Astrocyte (in vitro differentiated cells and primary cell): ENCODE measurements around the gene CACNA1F. TPM values are rescaled to one million over a fixed set of nuclear protein-coding genes. Genes with fewer than 3 reads are reported as not detected.
A peak's percentile ranks its signal among the peaks of the same experiment; 100 is the strongest.
"Not testable (repeated sequence)": the region's sequence is repeated elsewhere in the genome, so short reads cannot be mapped to it uniquely, and the experiment has no call there.

Experiments
- DNase-seq: peaks from one replicate; pipeline ENCODE4 v3.0.0-alpha.2; 2010; ENCODE audit warnings: low read depth
- FAIRE-seq: peaks from 2 replicates; lab custom pipeline; 2011; peaks lifted over from hg19 to GRCh38; lab: Jason Lieb, UNC
- H2AFZ ChIP-seq: 2 replicates; pipeline ENCODE4 v1.6.0; 2012; ENCODE audit warnings: low read depth, low read length, inconsistent platforms
- H3K27ac ChIP-seq: 2 replicates; pipeline ENCODE4 v1.5.1; 2011; ENCODE audit warnings: low read depth, low read length, inconsistent platforms
- H3K27me3 ChIP-seq: 2 replicates; pipeline ENCODE4 v1.6.0; 2011; ENCODE audit warnings: low read length, inconsistent platforms; ENCODE audit not compliant: insufficient read depth
- H3K36me3 ChIP-seq: 2 replicates; pipeline ENCODE4 v1.5.1; 2011; ENCODE audit warnings: low read length, inconsistent platforms; ENCODE audit not compliant: insufficient read depth
- H3K4me1 ChIP-seq: 2 replicates; pipeline ENCODE4 v1.5.1; 2011; ENCODE audit warnings: low read length, inconsistent platforms; ENCODE audit not compliant: insufficient read depth
- H3K4me2 ChIP-seq: 2 replicates; pipeline ENCODE4 v1.6.0; 2012; ENCODE audit warnings: low read length, inconsistent platforms
- H3K4me3 ChIP-seq: 2 replicates; pipeline ENCODE4 v1.5.1; 2011; ENCODE audit warnings: low read depth, mild to moderate bottlenecking, low read length, inconsistent platforms; ENCODE audit not compliant: insufficient read depth
- H3K79me2 ChIP-seq: 2 replicates; pipeline ENCODE4 v1.6.0; 2012; ENCODE audit warnings: mild to moderate bottlenecking, low read length, inconsistent platforms; ENCODE audit not compliant: insufficient read depth
- H3K9ac ChIP-seq: 2 replicates; pipeline ENCODE4 v1.6.0; 2012; ENCODE audit warnings: mild to moderate bottlenecking, low read length, inconsistent platforms
- H3K9me3 ChIP-seq: 2 replicates; pipeline ENCODE4 v1.5.1; 2012; ENCODE audit warnings: low read depth, mild to moderate bottlenecking, low read length, inconsistent platforms; ENCODE audit not compliant: insufficient read depth
- H4K20me1 ChIP-seq: 2 replicates; pipeline ENCODE4 v1.6.0; 2012; ENCODE audit warnings: low read length, inconsistent platforms; ENCODE audit not compliant: insufficient read depth
- H3K27ac Mint-ChIP-seq: one replicate; pipeline ENCODE4 v1.8.0; 2021; ENCODE audit warnings: mild to moderate bottlenecking, mixed read lengths; ENCODE audit not compliant: unreplicated experiment
- H3K27me3 Mint-ChIP-seq: one replicate; pipeline ENCODE4 v1.8.0; 2021; ENCODE audit warnings: low read depth, mixed read lengths; ENCODE audit not compliant: unreplicated experiment
- H3K36me3 Mint-ChIP-seq: one replicate; pipeline ENCODE4 v1.8.0; 2021; ENCODE audit warnings: low read depth, mixed read lengths; ENCODE audit not compliant: unreplicated experiment
- H3K4me1 Mint-ChIP-seq: one replicate; pipeline ENCODE4 v1.8.0; 2021; ENCODE audit warnings: low read depth, mixed read lengths; ENCODE audit not compliant: unreplicated experiment
- H3K4me3 Mint-ChIP-seq: one replicate; pipeline ENCODE4 v1.8.0; 2021; ENCODE audit warnings: mild to moderate bottlenecking, moderate library complexity, mixed read lengths; ENCODE audit not compliant: unreplicated experiment
- H3K9me3 Mint-ChIP-seq: one replicate; pipeline ENCODE4 v1.8.0; 2021; ENCODE audit warnings: mild to moderate bottlenecking, mixed read lengths; ENCODE audit not compliant: unreplicated experiment
- CTCF ChIP-seq: IDR thresholded peaks from 2 replicates; pipeline ENCODE4 v1.5.1; 2011; ENCODE audit warnings: low read depth, mild to moderate bottlenecking, inconsistent platforms, low read length, moderate library complexity; ENCODE audit not compliant: insufficient read depth
- EZH2 ChIP-seq: IDR thresholded peaks from 2 replicates; pipeline ENCODE4 v1.6.1; 2012; ENCODE audit warnings: mild to moderate bottlenecking, low read length, inconsistent platforms; ENCODE audit not compliant: insufficient read depth
- total RNA-seq: library from RNA; stranded (reverse); gene quantifications from 2 replicates; pipeline ENCODE4 v1.2.1, GENCODE V29; 2021

CACNA1F gene
- total RNA-seq, 1 donor from 2014 or later, result not detected

GRCh38 chrX:49174723-49175122 is 58.4 kb downstream of the CACNA1F start:
- Histone ChIP-seq H3K9ac (no peak overlapping the region), H3K4me2 (no peak overlapping the region), H3K27ac (no peak overlapping the region), H3K79me2 (peaks cover 22% of the 10 kb centered on the region), H3K27me3 (no peaks in the 10 kb centered on the region), H3K4me3 (no peak overlapping the region), H3K36me3 (no peaks in the 10 kb centered on the region), H4K20me1 (peaks cover 9% of the 10 kb centered on the region), H3K9me3 (no peaks in the 10 kb centered on the region), H2AFZ (no peak overlapping the region), H3K4me1 (peaks cover 6% of the 10 kb centered on the region)
- Mint-ChIP-seq H3K4me1 (no peaks in the 10 kb centered on the region), H3K27ac (peak overlapping the region; percentile 18), H3K36me3 (peaks cover 7% of the 10 kb centered on the region), H3K4me3 (no peak overlapping the region), H3K9me3 (no peaks in the 10 kb centered on the region), H3K27me3 (no peaks in the 10 kb centered on the region)
- no peak for DNase-seq
- no peak for FAIRE-seq
- TF ChIP-seq EZH2, result no peak
- no peak for TF ChIP-seq CTCF

- not testable (repeated sequence) for H3K9me3 ChIP-seq, H2AFZ ChIP-seq, H3K27ac ChIP-seq, H3K4me1 ChIP-seq, H3K4me1 Mint-ChIP-seq, H3K9ac ChIP-seq, DNase-seq, H4K20me1 ChIP-seq, H3K27me3 ChIP-seq, H3K27ac Mint-ChIP-seq, H3K9me3 Mint-ChIP-seq, H3K36me3 Mint-ChIP-seq, H3K27me3 Mint-ChIP-seq, FAIRE-seq, H3K36me3 ChIP-seq
- H3K4me3 Mint-ChIP-seq, result peak overlapping the region; percentile 84
- Histone ChIP-seq H3K4me3 (peak overlapping the region; percentile 75), H3K79me2 (peaks cover 22% of the 10 kb centered on the region), H3K4me2 (peak overlapping the region; percentile 88)
These were observed 59.6 kb downstream of the CACNA1F start for GRCh38 chrX:49173544-49173943.

- TF ChIP-seq EZH2 (no peak), CTCF (no peak)
- Histone ChIP-seq H3K27me3 (no peaks in the 10 kb centered on the region), H2AFZ (peak overlapping the region; percentile 54), H3K27ac (peak overlapping the region; percentile 77), H3K79me2 (peaks cover 22% of the 10 kb centered on the region), H3K4me2 (peak overlapping the region; percentile 88), H4K20me1 (peaks cover 9% of the 10 kb centered on the region), H3K9me3 (no peaks in the 10 kb centered on the region), H3K4me3 (peak overlapping the region; percentile 75), H3K9ac (peak overlapping the region; percentile 87), H3K4me1 (peaks cover 13% of the 10 kb centered on the region), H3K36me3 (no peaks in the 10 kb centered on the region)
- Mint-ChIP-seq H3K27me3 (no peaks in the 10 kb centered on the region), H3K4me1 (peaks cover 4% of the 10 kb centered on the region), H3K9me3 (no peaks in the 10 kb centered on the region), H3K36me3 (peaks cover 7% of the 10 kb centered on the region), H3K4me3 (peak overlapping the region; percentile 86), H3K27ac (peak overlapping the region; percentile 41)
- DNase-seq, result peak; percentile 10
- FAIRE-seq, result peak; percentile 26
These were observed 60.8 kb downstream of the CACNA1F start for GRCh38 chrX:49172280-49172780.
